HL-60/S4 treated with retinoic acid at 250 ng/mL for 4 days and 3 days (cell line): ENCODE measurements around the gene MIA.
"Not testable (repeated sequence)": the region's sequence is repeated elsewhere in the genome, so short reads cannot be mapped to it uniquely, and the experiment has no call there.

ENCODE experiments used
- in situ Hi-C: fragments of 300-500 bp; cut with MboI; formaldehyde crosslinking; loops from 2 replicates; pipeline ENCODE4 v1.7.0; 2022; ENCODE audit warnings: low sequenced_read_pairs

Gene MIA

GRCh38 chr19:40774916-40775631 is at the start of gene MIA:
TSS of gene MIA (plus strand) at chr19:40775521. CDS start at chr19:40775543, 22 bp downstream.
- in situ Hi-C loops, result no loop called here

DNA sequence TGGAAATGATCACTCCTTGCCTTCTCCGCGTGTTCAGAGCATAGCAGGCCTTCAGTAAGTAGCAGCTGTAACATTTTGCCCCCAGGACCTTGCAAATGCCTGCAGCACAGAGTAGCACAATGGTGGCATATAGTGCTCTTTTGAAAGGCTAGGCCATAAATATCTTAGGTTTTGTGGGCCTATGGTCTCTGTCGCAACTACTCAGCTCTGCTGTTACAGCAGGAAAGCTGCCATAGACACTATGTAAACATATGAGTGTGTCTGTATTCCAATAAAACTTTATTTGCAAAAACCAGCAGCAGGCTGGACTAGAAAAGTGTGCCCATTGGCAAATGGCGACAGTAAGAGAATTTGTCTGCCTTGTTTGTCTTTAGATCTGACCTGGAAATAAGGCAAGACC is 49.0 kb upstream of the MIA start:
- in situ Hi-C loops, result no loop called here

GRCh38 chr19:40730065-40730464 is 45.3 kb upstream of the MIA start:
- in situ Hi-C loops, result not testable (repeated sequence)

- in situ Hi-C loops, result not testable (repeated sequence)
These were observed 43.0 kb upstream of the MIA start for GRCh38 chr19:40732304-40732703.

GRCh38 chr19:40733149-40733548 is 42.2 kb upstream of the MIA start:
- in situ Hi-C loops, result no loop called here

DNA sequence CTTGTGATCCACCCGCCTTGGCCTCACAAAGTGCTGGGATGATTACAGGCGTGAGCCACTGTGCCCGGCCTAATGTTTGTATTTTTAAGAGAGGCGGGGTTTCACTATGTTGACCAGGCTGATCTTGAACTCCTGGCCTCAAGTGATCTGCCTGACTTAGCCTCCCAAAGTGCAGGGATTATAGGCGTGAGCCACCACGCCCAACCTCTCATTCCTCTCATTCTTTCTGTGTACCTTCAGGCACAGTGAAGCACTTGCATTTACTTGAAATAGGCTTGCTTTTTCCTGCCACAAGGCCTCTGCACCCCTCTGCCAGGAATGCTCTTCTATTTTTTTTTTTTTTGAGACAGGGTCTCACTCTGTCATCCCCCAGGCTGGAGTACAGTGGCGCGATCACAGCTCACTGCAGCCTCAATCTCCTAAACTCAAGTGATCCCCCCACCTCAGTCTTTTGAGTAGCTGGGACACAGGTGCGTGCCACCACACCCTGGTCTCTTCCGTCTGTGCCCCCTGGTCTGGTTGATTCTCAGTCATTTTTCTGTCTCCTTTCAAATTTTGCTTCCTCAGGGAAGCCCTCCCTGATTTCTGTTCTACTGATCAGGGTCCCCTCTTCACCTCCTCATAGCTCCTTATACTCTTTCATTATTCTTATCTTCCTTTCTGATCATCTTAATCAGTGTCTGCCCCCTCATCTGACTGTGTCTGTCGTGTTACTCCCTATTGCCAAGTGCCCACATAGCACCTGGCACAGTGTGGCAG is 40.1 kb upstream of the MIA start:
- in situ Hi-C loops, result no loop called here

GRCh38 chr19:40736661-40737060 is 38.7 kb upstream of the MIA start:
- in situ Hi-C loops, result no loop called here

- in situ Hi-C loops, result no loop called here
These were observed 38.1 kb upstream of the MIA start for GRCh38 chr19:40737102-40737644.

GRCh38 chr19:40739030-40739839 is 36.1 kb upstream of the MIA start:
- in situ Hi-C loops, result no loop called here

DNA sequence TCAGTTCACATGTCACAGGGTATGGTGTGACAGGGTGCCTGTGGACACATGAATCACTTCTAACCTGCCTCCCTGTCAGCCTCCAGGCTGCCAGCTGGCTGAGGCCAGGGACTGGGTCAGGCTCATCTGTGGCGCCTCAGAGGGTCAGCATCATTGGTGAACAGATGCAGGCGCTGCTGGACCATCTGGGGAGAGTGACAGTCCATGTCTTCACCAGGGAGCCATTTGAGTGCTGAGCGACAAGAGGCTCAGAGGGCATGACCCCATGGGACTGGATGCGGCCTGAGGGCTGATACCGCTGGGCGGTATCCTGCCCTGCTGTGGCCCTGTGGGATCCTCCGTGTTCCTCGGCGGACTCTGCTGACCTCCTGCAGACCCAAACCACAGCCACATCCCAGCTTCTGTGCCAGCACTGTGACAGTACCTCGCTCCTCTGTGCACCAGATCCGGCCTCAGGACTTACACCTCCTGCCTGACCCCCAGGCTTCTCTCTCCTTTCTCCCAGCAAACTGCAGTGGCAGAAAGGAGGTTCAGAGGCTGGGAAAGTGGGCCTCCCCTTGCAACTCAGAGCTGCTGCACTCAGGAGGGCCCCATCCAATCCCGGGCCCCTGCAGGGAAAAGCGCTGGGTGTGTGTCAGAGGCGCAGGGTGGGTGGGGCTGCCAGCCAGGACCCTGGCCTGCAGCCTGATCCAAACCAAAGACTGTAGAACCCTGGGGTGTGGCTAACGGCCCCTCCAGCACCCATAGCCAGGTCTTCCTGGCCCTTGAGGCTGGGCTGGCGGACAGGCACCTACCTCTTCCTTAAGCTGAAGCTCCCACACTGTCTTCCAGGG is 35.2 kb upstream of the MIA start:
- in situ Hi-C loops, result no loop called here

DNA sequence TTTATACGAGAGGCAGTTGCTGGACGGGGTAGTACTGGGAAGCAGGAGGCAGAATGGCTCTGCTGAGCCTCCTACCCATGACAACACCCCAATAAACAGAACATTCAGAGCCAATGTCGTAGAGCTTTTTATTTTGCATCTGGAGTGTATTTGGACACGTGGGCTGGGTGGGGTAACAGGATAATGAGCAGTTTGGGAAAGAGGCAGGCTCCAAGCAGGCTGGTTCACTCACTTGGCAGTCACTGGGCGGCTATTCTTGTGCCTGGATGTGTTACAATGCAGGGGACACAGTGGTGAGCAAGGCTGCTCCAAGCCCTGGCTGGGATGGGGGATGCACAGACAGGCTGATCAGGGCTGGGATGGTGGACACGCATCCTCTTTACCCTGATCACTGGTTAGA is 34.6 kb upstream of the MIA start:
- in situ Hi-C loops, result no loop called here

DNA sequence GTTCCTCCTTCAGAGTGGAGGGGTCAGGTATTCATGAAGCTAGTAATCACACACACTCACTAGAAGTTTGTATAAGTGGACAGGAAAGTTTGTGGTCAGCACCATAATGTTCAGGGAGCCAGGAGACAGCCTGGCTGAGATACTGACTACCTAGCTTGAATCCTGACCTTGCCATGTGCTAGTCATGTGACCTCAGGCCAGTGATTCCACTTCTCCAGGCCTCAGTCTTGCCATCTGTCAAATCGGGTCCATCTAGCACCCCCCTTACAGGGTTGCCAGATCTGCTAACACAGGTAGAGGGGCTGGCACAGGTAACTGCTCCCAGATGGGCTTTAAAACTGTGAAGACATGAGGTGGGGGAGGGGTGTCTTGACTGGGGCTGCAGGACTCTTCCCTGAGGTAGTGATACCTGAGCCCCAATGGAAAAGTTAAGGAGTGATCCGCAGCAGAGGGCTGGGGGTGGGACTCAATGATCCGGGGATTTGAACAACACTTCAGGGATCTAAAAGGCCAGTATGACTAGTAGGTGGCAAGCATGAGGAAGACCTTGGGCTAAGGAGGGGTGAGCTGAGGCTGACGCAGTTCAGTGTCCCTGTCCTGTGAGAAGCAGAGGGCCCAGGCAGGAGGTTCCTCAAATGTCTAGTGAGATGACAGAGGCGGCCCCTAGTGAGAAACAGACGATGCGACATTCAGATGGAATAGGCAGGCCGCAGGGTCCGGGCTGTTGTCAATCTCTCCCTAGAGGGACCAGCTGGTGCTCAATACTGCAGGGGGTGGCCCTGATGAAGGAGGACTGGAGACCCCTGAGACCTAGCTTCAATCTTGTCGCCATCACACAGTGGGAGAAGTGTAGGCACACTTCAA is 33.6 kb upstream of the MIA start:
- in situ Hi-C loops, result no loop called here

DNA sequence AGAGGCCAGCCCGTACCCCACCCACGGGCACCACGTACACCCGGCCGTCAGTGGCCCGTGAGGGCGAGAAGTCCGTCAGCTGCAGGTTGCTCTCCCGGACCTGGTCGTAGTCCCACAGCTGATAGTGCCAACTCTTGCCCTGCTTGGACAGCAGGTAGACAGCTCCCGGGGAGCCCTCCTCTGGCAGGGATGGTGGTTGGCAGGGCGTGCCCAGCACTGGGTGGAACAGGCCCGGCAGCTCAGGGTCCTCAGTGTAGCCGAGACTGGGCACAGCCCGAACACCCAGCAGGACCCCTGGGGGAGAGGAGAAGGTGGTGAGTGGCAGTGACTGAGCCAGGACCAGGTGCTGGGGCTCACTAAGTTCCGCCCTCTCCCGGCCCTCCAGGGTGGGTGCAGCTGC is 32.8 kb upstream of the MIA start:
- in situ Hi-C loops, result no loop called here

GRCh38 chr19:40742886-40743285 is 32.4 kb upstream of the MIA start:
- in situ Hi-C loops, result no loop called here

DNA sequence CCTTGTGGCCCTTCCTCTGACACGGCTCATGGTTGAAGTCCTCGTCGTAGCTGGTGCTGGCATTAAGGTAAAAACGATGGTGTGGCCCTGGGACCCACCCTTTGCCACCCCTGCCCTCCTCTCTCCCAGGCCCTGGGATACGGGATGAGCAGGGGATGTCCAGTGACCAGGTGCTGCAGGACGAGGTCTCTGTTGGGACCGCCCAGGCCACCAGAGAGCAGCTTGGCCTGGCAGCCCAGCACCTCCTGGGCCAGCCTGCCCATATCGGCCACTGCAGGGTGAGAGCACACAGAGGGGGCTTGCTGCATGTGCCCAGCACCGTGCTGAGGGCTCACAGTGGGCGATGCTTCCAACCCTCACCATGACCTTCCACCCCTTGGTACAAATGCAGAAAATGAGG is 31.4 kb upstream of the MIA start:
- in situ Hi-C loops, result no loop called here

DNA sequence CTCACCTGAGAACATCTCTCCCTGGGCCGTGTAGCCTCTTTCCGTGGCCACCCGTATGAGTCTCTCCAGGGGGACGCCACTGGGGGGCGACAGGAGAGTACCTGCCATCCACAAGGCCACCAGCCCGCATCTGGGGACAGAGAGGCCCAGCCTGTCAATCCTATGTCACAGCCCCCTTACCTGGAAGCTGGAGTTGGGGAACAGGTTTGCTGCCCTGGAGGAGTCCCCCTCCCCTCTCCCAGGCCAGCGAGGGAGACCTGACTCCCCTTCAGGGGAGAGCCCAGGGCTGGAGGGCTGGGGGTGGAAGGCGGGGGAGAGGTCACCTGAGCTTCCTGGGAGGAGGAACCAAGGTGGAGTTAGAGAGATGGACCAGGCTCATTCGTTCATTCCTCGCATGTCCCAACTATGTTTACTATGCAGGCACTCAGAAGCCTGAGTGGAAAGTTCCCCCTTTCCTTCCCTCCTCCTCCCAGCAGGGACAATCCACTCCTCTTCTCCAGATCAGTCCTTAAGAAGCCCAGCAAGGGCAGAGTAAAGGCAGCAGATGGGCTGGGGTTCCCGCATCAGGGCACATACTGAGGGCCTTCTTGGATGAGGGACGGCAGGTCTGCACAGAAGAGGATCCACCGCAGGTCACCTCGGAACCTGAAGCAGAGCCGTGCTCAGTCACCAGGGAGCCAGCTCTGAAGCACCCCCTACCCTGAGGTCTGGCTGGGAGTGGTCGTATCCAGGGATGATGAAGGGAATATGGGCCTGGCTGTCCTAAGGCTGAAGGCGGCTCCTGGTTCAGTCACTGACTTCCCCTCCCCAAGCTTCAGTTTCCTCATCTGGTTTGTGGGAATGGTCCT is 30.5 kb upstream of the MIA start:
- in situ Hi-C loops, result no loop called here

- in situ Hi-C loops, result no loop called here
These were observed 29.9 kb upstream of the MIA start for GRCh38 chr19:40745402-40745780.

DNA sequence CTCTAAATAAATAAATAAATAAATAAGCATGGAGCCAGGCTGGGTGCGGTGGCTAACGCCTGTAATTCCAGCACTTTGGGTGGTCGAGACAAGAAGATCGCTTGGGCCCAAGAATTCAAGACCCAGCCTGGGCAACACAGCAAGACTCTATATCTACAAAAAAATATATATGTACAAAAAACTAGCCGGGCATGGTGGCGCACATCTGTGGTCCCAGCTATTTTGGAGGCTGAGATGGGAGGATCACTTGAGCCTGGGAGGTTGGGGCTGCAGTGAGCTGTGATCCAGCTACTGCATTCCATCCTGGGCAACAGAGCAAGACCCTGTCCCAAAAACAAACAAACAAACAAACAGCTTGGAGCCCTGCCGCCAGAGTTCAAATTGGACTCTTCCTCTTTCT is 27.8 kb upstream of the MIA start:
- in situ Hi-C loops, result no loop called here
